ENCODE results near the gene GARIN5B. TPM values are rescaled to one million over a fixed set of nuclear protein-coding genes. Genes with fewer than 3 reads are reported as not detected.

GARIN5B gene
- total and polyA plus RNA-seq, 8 donors, result 0.04 to 0.06 TPM; not detected in 6

- intact Hi-C loops (cut with DNase I), result no loop called here
- no peak for TF ChIP-seq CTCF (IDR thresholded peaks at IDR 0.05)
- H3K4me1 ChIP-seq, result peaks cover 0 to 19% of the 10 kb centered on the region in 2 donors
- H3K27me3 ChIP-seq, result no peaks in the 10 kb centered on the region
- no peak for ATAC-seq
- peaks cover 0 to 50% of the 10 kb centered on the region in 2 donors for H3K36me3 ChIP-seq
- H3K9me3 ChIP-seq, result no peaks in the 10 kb centered on the region
- no peak overlapping the region for H3K27ac ChIP-seq
- no peak for DNase-seq
- no peak overlapping the region for H3K4me3 ChIP-seq
These were observed 37.4 kb upstream of the GARIN5B start for GRCh38 chr19:55400281-55401087.

- Histone ChIP-seq H3K27me3 (no peaks in the 10 kb centered on the region), H3K27ac (peak overlapping the region in 1 of 2 donors; percentile 66), H3K4me3 (peak overlapping the region in 1 of 2 donors; percentile 6), H3K9me3 (no peaks in the 10 kb centered on the region), H3K36me3 (peaks cover 0 to 32% of the 10 kb centered on the region in 2 donors), H3K4me1 (peaks cover 0 to 16% of the 10 kb centered on the region in 2 donors)
- intact Hi-C loops (cut with DNase I), result no loop called here
- ATAC-seq (no peak), DNase-seq (no peak)
- no peak for TF ChIP-seq CTCF (IDR thresholded peaks at IDR 0.05)
These were observed 35.3 kb upstream of the GARIN5B start for GRCh38 chr19:55398200-55398925.

- H3K4me1 ChIP-seq, result peaks cover 6 to 25% of the 10 kb centered on the region in 2 donors
- no peaks in the 10 kb centered on the region for H3K9me3 ChIP-seq
- ATAC-seq (no peak), DNase-seq (no peak)
- intact Hi-C loops (cut with DNase I), result no loop called here
- H3K27ac ChIP-seq, result no peak overlapping the region
- H3K4me3 ChIP-seq, result no peak overlapping the region
- H3K36me3 ChIP-seq, result peaks cover 0 to 38% of the 10 kb centered on the region in 2 donors
- TF ChIP-seq CTCF (IDR thresholded peaks at IDR 0.05), result no peak
- no peaks in the 10 kb centered on the region for H3K27me3 ChIP-seq
These were observed 30.0 kb upstream of the GARIN5B start for GRCh38 chr19:55392820-55393761.

- TF ChIP-seq CTCF (IDR thresholded peaks at IDR 0.05), result no peak
- Histone ChIP-seq H3K4me3 (no peak overlapping the region), H3K27me3 (no peaks in the 10 kb centered on the region), H3K9me3 (no peaks in the 10 kb centered on the region), H3K36me3 (peaks cover 0 to 50% of the 10 kb centered on the region in 2 donors), H3K27ac (no peak overlapping the region), H3K4me1 (peaks cover 17 to 36% of the 10 kb centered on the region in 2 donors)
- ATAC-seq (no peak), DNase-seq (no peak)
- intact Hi-C loops (cut with DNase I), result no loop called here
These were observed 28.9 kb upstream of the GARIN5B start for GRCh38 chr19:55391702-55392615.
